Stimulated activated CD8-positive, alpha-beta memory T cell treated with anti-CD3 and anti-CD28 coated beads, Interleukin-7, amount 100 ng/mL, for 1 hour (primary cell): ENCODE data around the gene HLA-DPA1.
"Not testable (repeated sequence)": the region's sequence is repeated elsewhere in the genome, so short reads cannot be mapped to it uniquely, and the experiment has no call there.

Experiments
- DNase-seq, 2 donors: peaks; one replicate each; pipeline ENCODE4 v3.0.0-alpha.2; 2020; ENCODE audit warnings: low read depth in 2 of 2

Gene HLA-DPA1

GRCh38 chr6:33073431-33073871 is at the start of gene HLA-DPA1:
HLA-DPA1 (minus strand) TSS chr6:33073649.
- DNase-seq, result no peak

- DNase-seq, result no peak
These were observed 49.7 kb upstream of the HLA-DPA1 start for GRCh38 chr6:33123181-33123580.

GRCh38 chr6:33120001-33120400 is 46.6 kb upstream of the HLA-DPA1 start:
- no peak for DNase-seq

GRCh38 chr6:33118525-33119123 is 45.2 kb upstream of the HLA-DPA1 start:
- DNase-seq, result no peak

GRCh38 chr6:33117811-33118277 is 44.4 kb upstream of the HLA-DPA1 start:
- DNase-seq, result no peak

- DNase-seq, result no peak
These were observed 43.6 kb upstream of the HLA-DPA1 start for GRCh38 chr6:33116841-33117711.

- no peak for DNase-seq
These were observed 43.0 kb upstream of the HLA-DPA1 start for GRCh38 chr6:33116417-33116816.

- DNase-seq, result no peak
These were observed 41.0 kb upstream of the HLA-DPA1 start for GRCh38 chr6:33114406-33114805.

- no peak for DNase-seq
These were observed 40.3 kb upstream of the HLA-DPA1 start for GRCh38 chr6:33113755-33114154.

GRCh38 chr6:33112148-33112547 is 38.7 kb upstream of the HLA-DPA1 start:
- DNase-seq, result no peak

- no peak for DNase-seq
These were observed 34.9 kb upstream of the HLA-DPA1 start for GRCh38 chr6:33108307-33108706.

GRCh38 chr6:33107641-33108040 is 34.2 kb upstream of the HLA-DPA1 start:
- DNase-seq, result no peak

GRCh38 chr6:33105916-33106871 is 32.7 kb upstream of the HLA-DPA1 start:
- no peak for DNase-seq

GRCh38 chr6:33105386-33105785 is 31.9 kb upstream of the HLA-DPA1 start:
- no peak for DNase-seq

- DNase-seq, result no peak
These were observed 31.4 kb upstream of the HLA-DPA1 start for GRCh38 chr6:33104887-33105286.

- DNase-seq, result no peak
These were observed 30.3 kb upstream of the HLA-DPA1 start for GRCh38 chr6:33103776-33104175.

- not testable (repeated sequence) for DNase-seq
These were observed 27.8 kb upstream of the HLA-DPA1 start for GRCh38 chr6:33101121-33101737.

GRCh38 chr6:33095681-33096080 is 22.2 kb upstream of the HLA-DPA1 start:
- no peak for DNase-seq

- no peak for DNase-seq
These were observed 20.4 kb upstream of the HLA-DPA1 start for GRCh38 chr6:33093855-33094254.

- DNase-seq, result no peak
These were observed 18.9 kb upstream of the HLA-DPA1 start for GRCh38 chr6:33092385-33092784.

- DNase-seq, result peak in 1 of 2 donors; percentile 37
These were observed 18.5 kb upstream of the HLA-DPA1 start for GRCh38 chr6:33091957-33092356.
